ENCODE data around the gene ZNF580. TPM values are rescaled to one million over a fixed set of nuclear protein-coding genes. Genes with fewer than 3 reads are reported as not detected.

ZNF580 gene
- total RNA-seq, 1 experiment from 2014 or later = 38.5 TPM

DNA sequence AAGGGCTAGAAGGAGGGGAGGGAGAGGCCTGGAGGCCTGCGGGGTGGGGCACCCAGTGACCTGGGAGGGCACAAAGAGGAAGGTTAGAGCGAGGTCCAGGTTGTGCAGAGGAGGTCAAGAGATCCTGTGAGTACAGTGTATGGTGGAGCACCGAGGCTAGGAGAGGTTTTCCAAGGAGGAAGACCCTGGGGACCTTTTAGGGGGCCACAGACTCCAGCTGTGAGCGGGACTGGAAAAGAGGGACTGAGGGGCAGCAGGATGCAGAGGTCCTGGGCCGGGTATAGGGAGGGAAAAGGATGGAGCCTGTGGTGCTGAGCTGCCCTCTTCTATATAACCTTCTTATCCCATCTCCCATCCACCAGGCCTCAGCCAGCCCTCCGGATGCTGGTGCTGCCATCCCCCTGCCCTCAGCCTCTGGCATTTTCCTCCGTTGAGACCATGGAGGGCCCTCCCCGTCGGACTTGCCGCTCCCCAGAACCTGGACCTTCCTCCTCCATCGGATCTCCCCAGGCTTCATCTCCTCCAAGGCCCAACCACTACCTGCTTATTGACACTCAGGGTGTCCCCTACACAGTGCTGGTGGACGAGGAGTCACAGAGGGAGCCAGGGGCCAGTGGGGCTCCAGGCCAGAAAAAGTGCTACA, 3.5 kb downstream of the ZNF580 start:
- intact Hi-C loops (cut with micrococcal nuclease; ENCODE audit: unreplicated experiment) = no loop called here
- Histone ChIP-seq H3K36me3 (ENCODE audit: control insufficient read depth, insufficient read depth, low read length) (no peaks in the 10 kb centered on the region), H3K4me1 (peaks cover 9% of the 10 kb centered on the region; the same call in 1 of the 2 replicates), H3K27me3 (replicated peaks; ENCODE audit: control insufficient read depth, insufficient read depth, low read length) (no peaks in the 10 kb centered on the region), H3K4me3 (ENCODE audit: low read depth, low read length) (peak overlapping the region; percentile 84), H3K9me3 (no peaks in the 10 kb centered on the region)
- H3K27me3 Mint-ChIP-seq (ENCODE audit: insufficient read depth, unreplicated experiment) = no peaks in the 10 kb centered on the region
- TF ChIP-seq, protein P1, sequence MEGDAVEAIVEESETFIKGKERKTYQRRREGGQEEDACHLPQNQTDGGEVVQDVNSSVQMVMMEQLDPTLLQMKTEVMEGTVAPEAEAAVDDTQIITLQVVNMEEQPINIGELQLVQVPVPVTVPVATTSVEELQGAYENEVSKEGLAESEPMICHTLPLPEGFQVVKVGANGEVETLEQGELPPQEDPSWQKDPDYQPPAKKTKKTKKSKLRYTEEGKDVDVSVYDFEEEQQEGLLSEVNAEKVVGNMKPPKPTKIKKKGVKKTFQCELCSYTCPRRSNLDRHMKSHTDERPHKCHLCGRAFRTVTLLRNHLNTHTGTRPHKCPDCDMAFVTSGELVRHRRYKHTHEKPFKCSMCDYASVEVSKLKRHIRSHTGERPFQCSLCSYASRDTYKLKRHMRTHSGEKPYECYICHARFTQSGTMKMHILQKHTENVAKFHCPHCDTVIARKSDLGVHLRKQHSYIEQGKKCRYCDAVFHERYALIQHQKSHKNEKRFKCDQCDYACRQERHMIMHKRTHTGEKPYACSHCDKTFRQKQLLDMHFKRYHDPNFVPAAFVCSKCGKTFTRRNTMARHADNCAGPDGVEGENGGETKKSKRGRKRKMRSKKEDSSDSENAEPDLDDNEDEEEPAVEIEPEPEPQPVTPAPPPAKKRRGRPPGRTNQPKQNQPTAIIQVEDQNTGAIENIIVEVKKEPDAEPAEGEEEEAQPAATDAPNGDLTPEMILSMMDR (IDR thresholded peaks at IDR 0.05; ENCODE audit: insufficient read depth in 1 of 2, low read depth in 1 of 2, low read length in 1 of 2, severe bottlenecking in 1 of 2, unreplicated experiment in 1 of 2) = no peak
- CTCF ChIA-PET = no interaction called here
- BruUV-seq (replicated peaks) = no TSS peak
- peak overlapping the region; percentile 86 for H3K4me3 Mint-ChIP-seq (ENCODE audit: unreplicated experiment)
- POLR2A ChIA-PET = no interaction called here
- peaks cover 32% of the 10 kb centered on the region for H3K4me1 Mint-ChIP-seq (ENCODE audit: low read depth, unreplicated experiment)
- H3K9me3 Mint-ChIP-seq (ENCODE audit: unreplicated experiment) = no peaks in the 10 kb centered on the region
- peaks cover 90% of the 10 kb centered on the region for H3K36me3 Mint-ChIP-seq (ENCODE audit: insufficient read depth, unreplicated experiment)
- H3K27ac Mint-ChIP-seq (ENCODE audit: unreplicated experiment) = peak overlapping the region; percentile 95
- no peak for DNase-seq

DNA sequence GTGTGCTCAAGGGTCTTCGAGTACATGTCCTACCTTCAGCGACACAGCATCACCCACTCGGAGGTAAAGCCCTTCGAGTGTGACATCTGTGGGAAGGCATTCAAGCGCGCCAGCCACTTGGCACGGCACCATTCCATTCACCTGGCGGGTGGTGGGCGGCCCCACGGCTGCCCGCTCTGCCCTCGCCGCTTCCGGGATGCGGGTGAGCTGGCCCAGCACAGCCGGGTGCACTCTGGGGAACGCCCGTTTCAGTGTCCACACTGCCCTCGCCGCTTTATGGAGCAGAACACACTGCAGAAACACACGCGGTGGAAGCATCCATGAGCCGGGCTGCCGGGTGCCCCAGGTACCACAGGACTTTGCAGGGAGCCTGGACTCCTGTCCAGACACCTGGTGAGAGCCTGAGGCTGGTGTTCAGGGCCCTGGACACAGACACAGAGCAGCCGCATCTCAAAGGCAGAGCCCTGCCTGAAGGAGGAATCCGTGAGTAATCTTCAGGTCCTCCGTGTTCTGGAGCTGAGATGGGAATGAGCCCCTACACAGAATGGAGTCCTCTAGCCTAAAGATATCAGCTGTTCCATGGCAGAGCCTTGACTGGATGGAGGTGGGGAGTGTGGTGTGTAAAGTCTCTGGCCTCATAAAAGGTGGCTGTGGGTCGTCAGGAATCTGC, 4.2 kb downstream of the ZNF580 start:
- Mint-ChIP-seq H3K36me3 (ENCODE audit: insufficient read depth, unreplicated experiment) (peaks cover 91% of the 10 kb centered on the region), H3K4me1 (ENCODE audit: low read depth, unreplicated experiment) (peaks cover 32% of the 10 kb centered on the region), H3K4me3 (ENCODE audit: unreplicated experiment) (peak overlapping the region; percentile 86), H3K9me3 (ENCODE audit: unreplicated experiment) (no peaks in the 10 kb centered on the region), H3K27ac (ENCODE audit: unreplicated experiment) (peak overlapping the region; percentile 95), H3K27me3 (ENCODE audit: insufficient read depth, unreplicated experiment) (no peaks in the 10 kb centered on the region)
- Histone ChIP-seq H3K4me3 (ENCODE audit: low read depth, low read length) (peak overlapping the region; percentile 84), H3K9me3 (no peaks in the 10 kb centered on the region), H3K36me3 (ENCODE audit: control insufficient read depth, insufficient read depth, low read length) (no peaks in the 10 kb centered on the region), H3K27me3 (replicated peaks; ENCODE audit: control insufficient read depth, insufficient read depth, low read length) (no peaks in the 10 kb centered on the region), H3K4me1 (peaks cover 3% of the 10 kb centered on the region; the same call in 1 of the 2 replicates)
- ChIA-PET CTCF (no interaction called here), POLR2A (no interaction called here)
- intact Hi-C loops (cut with micrococcal nuclease; ENCODE audit: unreplicated experiment) = no loop called here
- BruUV-seq (replicated peaks) = TSS peak; percentile 62
- TF ChIP-seq, protein P1 (IDR thresholded peaks at IDR 0.05; ENCODE audit: insufficient read depth in 1 of 2, low read depth in 1 of 2, low read length in 1 of 2, severe bottlenecking in 1 of 2, unreplicated experiment in 1 of 2) = no peak
- DNase-seq = no peak

DNA sequence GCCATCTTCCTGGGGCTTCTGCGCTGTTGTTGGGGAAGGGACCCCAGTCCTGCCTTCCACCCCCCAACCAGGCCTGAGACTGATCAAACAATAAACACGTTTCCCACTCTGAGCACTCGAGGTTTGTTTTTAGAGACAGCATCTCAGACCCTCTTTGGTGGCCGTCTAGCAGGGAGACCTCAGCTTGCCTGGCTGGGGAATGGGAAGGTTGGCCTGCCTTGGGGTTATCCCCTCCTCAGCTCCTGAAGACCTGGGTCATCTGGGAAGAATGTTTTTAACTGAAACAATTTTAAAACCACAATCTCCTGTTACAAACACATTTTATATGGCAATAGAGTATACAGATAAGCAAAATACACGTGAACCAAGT, 4.7 kb downstream of the ZNF580 start:
- H3K27me3 ChIP-seq (replicated peaks; ENCODE audit: control insufficient read depth, insufficient read depth, low read length) = no peaks in the 10 kb centered on the region
- peak overlapping the region; percentile 27 for H3K4me3 Mint-ChIP-seq (ENCODE audit: unreplicated experiment)
- no peaks in the 10 kb centered on the region for H3K9me3 ChIP-seq
- H3K9me3 Mint-ChIP-seq (ENCODE audit: unreplicated experiment) = no peaks in the 10 kb centered on the region
- peaks cover 90% of the 10 kb centered on the region for H3K36me3 Mint-ChIP-seq (ENCODE audit: insufficient read depth, unreplicated experiment)
- H3K4me1 Mint-ChIP-seq (ENCODE audit: low read depth, unreplicated experiment) = peaks cover 32% of the 10 kb centered on the region
- BruUV-seq (replicated peaks) = no TSS peak
- ChIA-PET CTCF (no interaction called here), POLR2A (no interaction called here)
- H3K27me3 Mint-ChIP-seq (ENCODE audit: insufficient read depth, unreplicated experiment) = no peaks in the 10 kb centered on the region
- H3K36me3 ChIP-seq (ENCODE audit: control insufficient read depth, insufficient read depth, low read length) = no peaks in the 10 kb centered on the region
- no peak overlapping the region for H3K4me3 ChIP-seq (ENCODE audit: low read depth, low read length)
- peaks cover 3% of the 10 kb centered on the region; the same call in 1 of the 2 replicates for H3K4me1 ChIP-seq
- intact Hi-C loops (cut with micrococcal nuclease; ENCODE audit: unreplicated experiment) = no loop called here
- TF ChIP-seq, protein P1 (IDR thresholded peaks at IDR 0.05; ENCODE audit: insufficient read depth in 1 of 2, low read depth in 1 of 2, low read length in 1 of 2, severe bottlenecking in 1 of 2, unreplicated experiment in 1 of 2) = no peak
- no peak for DNase-seq
- H3K27ac Mint-ChIP-seq (ENCODE audit: unreplicated experiment) = no peak overlapping the region

Measured in Caco-2 (cell line).